Measurements from ENCODE around the gene ERLIN1.
"Not testable (repeated sequence)": the region's sequence is repeated elsewhere in the genome, so short reads cannot be mapped to it uniquely, and the experiment has no call there.

The ERLIN1 gene

DNA sequence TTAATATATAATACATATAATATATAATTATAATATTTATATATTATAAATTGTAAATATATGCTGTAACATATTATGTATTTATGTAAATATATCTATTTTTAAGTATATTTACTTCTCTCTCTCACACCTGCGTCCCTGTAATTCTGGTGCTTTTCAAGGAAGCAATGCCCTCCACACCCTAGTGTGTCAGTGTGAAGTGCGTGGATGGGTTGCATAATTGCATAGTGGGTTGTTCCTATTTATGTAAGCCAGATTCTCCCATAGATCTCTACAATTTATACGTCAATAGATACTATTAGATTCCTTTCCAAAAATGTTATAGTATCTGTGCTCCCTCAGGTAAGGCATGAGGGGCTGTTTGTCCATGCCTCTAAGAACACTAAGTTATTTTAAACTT is 54.3 kb downstream of the ERLIN1 start:
- DNase-seq = no peak

GRCh38 chr10:100130831-100131230 is 55.0 kb downstream of the ERLIN1 start:
- DNase-seq = no peak

DNA sequence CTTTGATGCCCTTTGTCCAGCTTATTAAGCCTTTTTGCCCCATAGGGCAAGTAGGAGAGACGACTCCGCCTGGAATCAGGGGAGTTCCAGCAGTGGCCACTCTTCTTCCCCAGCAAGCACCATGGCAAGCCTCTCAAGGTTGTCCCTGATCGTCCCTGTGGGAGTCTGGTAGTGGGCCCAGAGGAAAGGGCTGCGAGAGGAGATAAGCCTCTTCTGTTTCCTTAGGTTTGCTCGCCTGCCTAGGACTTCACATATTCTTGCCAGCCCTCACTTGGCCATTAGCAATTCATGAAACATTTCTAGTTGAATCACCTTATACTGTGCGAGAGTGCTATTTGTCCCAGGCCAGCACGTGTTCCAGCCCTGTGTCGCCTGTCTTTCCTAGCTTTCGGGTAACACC is 56.4 kb downstream of the ERLIN1 start:
- no peak for DNase-seq

GRCh38 chr10:100128951-100129350 is 56.9 kb downstream of the ERLIN1 start:
- DNase-seq = no peak

- not testable (repeated sequence) for DNase-seq
These were observed 60.5 kb downstream of the ERLIN1 start for GRCh38 chr10:100125335-100125734.

DNA sequence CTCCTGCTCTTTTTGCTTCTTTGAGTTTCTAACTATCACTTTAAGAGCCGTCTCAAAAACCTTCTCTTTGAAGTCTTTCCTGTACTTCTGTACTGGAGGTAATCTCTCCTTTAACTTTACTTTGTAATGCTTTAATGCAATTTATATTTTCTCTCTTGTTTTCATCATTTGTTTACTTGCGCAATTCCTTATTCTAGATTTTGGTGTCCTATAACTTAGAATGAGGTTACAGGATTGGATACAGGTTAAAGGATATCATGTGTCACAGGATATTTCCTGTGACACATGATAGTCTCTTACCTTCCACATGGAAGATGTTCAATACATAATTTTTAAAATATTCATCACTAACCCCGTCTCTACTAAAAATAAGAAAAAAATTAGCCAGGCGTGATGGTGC is 61.7 kb downstream of the ERLIN1 start:
- DNase-seq = no peak

DNA sequence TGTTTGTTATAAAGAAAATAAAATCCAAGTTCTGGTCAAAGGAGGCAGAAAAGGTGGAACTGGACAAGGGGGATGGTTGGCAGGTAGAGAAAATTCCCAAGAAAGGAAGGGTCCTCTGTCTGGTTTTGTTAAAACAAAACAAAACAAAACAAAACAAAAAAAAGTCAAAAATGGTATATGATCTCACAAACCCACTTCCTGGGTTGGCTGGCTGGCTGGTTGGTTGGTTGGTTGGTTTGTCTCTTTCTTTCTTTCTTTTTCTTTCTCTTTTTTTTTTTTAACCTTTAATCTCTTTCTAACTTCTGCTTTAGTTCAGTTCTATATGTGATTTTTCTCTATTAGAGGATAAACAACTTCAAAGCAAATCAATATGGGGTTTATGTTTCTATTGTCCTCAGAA is 63.0 kb downstream of the ERLIN1 start:
- DNase-seq = no peak

- DNase-seq = no peak
These were observed 65.3 kb downstream of the ERLIN1 start for GRCh38 chr10:100120550-100120949.

DNA sequence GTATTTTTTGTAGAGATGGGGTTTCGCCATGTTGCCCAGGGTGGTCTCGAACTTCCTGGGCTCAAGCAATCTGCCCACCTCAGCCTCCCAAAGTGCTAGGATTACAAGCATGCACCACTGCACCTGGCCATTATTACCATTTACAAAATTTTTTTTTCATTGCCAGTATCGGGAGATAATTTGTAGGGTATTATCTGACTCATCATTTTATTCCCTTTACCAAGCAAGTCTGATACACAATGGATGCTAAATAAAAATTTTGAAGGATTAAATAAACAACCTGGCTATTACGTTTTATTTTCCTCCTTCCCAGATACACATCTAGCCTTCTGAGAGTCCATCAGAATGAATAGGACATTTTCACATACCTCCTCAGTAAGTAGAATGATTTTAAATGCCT is 66.1 kb downstream of the ERLIN1 start:
- no peak for DNase-seq

- DNase-seq = no peak
These were observed 70.7 kb downstream of the ERLIN1 start for GRCh38 chr10:100114976-100115770.

DNA sequence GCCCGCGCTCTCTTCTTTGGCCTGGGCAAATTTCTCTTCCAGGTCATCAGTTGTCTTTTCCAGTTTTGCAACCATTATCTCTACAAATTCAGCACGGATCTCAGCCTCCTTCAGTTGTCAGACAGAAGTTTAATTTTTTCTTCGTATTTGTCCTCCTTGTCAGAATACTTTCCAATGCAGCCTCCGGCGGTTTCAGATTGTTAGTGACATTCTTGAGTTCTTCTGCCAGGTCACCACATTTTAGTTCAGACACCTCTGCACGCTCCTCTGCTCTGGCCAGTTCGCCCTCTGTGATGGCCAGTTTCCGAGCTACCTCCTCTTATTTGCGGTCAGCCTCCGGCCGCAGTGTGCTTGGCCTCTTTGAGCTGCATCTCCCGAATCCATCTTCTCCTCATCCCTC is 71.4 kb downstream of the ERLIN1 start:
- no peak for DNase-seq

GRCh38 chr10:100109670-100110069 is 76.2 kb downstream of the ERLIN1 start:
- no peak for DNase-seq

- no peak for DNase-seq
These were observed 79.0 kb downstream of the ERLIN1 start for GRCh38 chr10:100106865-100107264.

DNA sequence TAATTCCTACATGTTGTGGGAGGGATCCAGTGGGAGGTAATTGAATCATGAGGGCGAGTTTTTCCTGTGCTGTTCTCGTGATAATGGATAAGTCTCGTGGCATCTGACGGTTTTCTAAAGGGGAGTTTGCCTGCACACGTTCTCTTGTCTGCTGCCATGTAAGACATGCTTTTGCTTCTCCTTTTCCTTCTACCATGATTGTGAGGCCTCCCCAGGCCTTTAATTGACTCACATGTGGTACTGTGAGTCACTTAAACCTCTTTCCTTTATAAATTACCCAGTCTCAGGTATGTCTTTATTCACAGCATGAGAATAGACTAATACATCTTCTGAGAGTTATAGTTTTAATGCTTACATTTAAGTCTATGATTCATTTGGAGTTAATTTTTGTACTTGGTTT is 81.5 kb downstream of the ERLIN1 start:
- DNase-seq = no peak

- no peak for DNase-seq
These were observed 82.2 kb downstream of the ERLIN1 start for GRCh38 chr10:100103581-100103980.

DNA sequence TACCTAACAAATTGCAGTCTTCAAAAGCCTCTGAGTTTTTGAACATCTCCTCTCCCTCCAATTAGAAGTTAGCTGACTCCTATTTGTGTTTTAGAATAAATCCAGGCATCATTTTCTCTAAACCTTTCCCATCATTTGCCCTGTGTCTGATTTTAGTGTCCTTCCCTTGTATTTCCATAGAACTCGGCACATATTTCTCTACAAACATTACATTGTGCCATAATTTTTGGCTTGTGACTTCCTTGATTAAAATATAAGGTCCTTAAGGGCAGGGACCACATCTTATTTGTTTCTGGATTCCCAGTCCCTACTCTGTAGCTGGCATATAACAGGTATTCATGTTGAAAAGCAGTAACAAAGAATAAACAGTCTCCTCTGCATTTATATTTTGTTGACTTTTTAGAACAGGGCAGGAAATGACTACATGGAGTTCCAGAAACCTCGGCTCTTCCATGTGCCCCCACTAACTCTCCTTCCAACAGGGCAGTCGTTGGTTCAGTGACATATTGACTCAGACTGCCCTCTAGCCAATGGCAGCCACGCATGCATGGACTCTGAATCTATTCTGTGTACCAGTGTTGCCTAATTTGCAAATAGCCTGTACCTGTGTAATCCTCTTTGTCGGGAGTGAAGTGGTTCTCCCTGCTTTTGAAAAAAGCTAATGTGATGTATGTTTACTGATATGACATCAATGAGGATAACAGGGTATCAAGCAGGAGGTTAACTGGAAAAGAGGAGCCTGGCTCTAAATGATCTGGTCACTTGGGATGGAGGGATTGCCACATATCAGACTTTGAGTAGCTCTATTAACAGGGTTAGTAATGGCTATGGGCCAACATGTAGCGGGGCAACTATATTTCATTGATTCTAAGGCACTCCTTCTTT is 84.4 kb downstream of the ERLIN1 start:
- no peak for DNase-seq

DNA sequence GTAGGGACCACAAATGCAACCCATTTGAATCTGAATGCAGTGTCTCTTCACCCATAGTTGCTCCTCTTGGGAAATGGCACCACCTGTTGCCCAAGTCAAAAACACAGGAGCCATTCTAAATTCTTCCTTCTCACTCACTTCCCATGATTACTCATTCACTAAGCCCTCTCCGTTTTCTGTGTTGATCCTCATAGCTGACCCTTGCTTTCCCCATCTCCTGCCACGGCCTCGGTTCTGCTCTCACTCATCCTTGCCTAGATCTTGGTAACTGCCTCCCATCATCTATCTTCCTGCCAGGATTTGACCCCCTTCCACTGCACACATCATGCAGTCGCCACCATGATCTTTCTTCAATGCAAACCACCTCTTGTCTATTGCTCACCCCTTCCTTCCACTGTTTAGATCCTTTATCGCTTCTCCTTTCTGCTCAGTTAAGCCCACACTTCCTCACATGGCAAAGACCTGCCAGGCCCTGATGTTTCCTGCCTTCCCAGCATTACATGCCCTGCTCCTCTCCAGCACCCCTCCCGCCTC is 85.1 kb downstream of the ERLIN1 start:
- DNase-seq = no peak
